HTERT RPE-1 (cell line): Measurements from ENCODE around the gene LPP.

Experiments
- in situ Hi-C: fragments of 300-500 bp; cut with MboI; formaldehyde crosslinking; loops from 4 replicates; pipeline ENCODE4 v1.14.3; 2020; ENCODE audit warnings: low sequenced_read_pairs

Gene LPP

DNA sequence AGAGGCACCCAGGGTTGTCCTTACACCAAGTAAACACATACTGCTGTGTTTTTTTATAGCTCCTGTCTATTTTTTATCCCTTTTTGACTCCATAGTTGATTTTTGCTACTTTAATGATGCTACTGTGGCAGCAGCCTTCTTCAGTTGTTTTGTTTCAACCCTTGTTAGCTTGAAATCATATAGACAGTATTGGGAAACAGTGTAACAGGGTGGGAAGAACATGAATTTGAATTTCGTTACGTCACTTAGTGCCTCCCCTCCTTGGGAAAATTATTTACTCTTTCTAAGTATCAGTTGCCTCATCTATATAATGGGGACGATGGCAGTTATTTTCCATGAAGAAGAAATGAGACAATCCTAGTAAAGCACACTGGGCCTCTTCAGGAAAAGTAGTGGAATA, 608.0 kb downstream of the LPP start:
- in situ Hi-C loops = no loop called here

DNA sequence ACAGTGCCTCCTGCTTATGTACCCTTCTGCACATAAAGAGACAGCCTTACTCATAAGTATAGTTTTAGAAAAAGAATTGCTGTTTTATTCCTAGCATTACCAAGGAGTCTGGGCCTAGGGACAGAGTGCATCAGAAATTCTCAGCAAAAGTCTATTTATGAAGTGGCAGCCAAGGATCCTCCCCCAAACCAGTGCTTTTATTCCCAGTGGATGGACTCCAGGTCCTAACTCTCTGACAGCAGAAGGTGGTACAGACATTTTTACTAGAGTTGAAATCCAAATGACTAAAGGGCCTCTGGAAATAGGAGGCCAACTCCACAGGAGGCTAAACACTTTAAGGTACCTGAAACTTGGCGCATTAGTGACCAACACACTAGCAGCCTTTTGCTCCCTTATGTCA, 610.7 kb downstream of the LPP start:
- in situ Hi-C loops = no loop called here

DNA sequence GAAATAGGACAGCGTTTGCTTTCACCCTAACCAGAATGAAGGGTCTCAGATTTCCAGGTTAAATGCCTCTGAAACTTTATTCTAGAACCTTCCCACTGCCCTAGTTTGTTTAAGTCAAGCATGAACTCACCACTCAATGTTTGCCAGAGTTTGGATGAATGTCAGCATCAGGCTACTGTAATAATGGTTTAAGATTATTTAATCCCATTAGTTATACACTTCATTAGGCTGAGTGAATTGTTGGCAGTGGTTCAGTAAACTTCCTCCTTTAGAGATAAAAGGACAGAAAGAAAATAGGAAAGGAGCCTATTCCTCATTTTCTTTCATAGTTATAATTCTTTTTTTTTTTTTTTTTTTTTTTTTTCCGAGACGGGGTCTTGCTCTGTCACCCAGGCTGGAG, 615.9 kb downstream of the LPP start:
- in situ Hi-C loops = no loop called here

DNA sequence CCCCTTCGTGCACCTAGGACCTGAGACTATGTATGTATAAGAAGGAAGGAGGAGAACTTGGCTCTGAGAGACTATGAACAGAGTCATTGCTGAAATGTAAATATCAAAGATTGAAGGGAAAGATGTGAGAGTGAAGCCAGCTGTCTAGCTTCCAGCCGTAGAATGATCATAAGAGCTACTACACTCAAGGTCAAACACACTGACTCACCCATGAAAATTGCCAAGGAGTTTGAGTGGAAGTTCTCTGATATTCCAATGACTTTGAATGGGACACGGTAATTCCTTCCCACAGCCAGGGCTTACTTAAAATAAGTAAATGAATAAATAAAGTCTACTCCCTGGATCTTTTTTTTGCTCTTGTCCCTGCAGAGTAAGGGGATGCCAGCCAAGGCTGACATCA, 618.9 kb downstream of the LPP start:
- in situ Hi-C loops = no loop called here

DNA sequence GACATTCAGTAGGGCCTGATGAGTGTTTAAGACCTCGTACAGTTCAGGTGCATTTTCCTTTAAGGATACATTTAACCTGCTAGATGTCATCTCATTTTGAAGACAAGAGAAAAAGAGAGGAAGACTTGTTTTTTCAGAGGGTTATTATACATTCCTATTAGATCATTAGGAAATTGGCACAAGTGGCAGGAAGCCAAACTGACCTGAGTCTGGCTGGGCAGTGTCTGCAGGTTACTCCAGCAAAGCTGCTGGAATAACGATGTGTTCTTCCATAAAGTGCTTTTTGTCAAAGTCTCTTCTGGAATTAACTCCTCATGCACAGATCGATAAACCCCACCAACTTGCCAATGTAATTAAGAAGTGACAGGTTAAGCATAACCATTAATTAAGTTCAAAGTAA, 621.5 kb downstream of the LPP start:
- in situ Hi-C loops = no loop called here

DNA sequence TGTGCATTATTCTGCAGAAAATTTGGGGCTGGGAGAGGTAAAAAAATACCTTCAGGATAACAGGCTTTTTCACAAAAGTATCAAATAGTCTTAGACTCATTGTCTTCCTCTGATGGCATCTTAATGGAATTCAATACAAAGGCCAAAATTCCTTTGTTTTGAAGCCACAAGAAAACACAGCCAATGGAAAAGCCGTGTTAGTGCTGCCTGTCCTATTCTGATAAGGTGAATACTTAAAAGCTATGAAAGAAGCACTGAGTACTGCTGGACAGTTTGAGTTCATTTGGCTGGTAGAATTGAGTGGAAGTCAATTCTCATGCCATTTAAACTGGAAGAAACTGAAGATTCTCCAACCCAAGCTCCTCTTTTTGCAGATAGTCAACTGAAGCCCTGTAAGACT, 622.5 kb downstream of the LPP start:
- in situ Hi-C loops = no loop called here

DNA sequence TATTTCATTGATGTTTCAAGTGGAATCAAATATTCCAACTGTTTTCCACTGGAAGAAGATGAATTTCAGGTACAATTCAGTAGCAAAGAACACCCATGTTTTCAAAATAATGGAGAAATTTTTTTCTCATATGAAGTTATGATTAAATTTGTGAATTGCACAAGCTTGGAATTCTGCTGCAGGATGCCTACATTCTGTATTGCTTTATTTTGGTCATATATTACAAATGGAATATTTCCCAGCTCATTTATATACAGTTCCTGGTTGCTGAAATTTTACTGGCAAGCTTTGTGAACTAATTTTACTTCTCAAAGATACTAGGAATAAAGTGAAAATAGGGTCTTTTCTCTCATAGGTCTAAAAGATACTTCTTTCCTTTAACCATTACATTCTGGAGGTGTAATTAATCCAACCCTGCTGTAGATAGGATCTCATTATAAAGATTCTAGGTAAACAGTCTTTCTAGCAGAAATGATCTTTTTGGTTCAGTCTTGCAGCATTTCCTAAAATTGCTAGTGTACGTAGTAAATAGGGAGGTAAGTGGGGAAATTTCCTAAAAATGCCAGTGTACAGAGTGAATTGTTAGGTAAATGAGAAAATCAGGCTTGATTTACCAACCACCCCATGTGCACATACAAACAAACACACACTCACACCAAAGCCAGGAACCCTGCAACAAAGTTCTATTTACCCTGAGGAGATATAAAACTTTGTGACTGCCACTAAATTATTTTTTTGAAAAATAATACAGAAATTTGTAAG, 624.3 kb downstream of the LPP start:
- in situ Hi-C loops = no loop called here

DNA sequence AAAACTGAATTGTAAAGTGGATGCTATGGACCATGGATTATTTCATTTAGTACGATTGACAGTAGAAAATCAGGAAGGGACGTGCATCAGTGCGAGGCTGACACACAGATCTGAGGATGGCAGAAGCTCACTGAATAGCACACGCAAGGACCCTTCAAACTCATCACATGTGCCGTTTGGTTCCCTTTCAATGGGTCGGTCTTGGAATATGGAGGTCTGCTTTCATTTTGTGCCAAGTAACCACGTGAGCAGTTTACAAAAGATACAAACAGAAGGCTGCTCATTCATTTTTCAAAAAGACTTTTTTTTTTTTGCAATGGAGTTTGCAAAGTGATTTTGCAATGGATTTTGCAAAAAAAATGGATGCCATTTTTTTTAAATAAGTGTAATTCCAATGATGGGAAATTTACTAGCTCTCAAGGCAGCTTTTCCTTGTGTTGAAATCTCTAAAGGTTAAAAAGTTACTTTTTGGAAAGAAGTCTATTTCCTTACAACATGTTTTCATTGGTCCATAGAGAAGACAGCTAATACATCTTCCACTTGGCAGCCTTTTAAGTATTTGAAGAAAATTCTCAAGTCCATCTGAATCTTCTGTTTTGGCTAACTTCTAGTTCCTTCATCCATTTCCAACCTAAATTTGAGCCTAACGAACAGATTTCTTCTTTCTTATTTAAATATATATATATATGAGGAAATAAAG, 625.5 kb downstream of the LPP start:
- in situ Hi-C loops = no loop called here

DNA sequence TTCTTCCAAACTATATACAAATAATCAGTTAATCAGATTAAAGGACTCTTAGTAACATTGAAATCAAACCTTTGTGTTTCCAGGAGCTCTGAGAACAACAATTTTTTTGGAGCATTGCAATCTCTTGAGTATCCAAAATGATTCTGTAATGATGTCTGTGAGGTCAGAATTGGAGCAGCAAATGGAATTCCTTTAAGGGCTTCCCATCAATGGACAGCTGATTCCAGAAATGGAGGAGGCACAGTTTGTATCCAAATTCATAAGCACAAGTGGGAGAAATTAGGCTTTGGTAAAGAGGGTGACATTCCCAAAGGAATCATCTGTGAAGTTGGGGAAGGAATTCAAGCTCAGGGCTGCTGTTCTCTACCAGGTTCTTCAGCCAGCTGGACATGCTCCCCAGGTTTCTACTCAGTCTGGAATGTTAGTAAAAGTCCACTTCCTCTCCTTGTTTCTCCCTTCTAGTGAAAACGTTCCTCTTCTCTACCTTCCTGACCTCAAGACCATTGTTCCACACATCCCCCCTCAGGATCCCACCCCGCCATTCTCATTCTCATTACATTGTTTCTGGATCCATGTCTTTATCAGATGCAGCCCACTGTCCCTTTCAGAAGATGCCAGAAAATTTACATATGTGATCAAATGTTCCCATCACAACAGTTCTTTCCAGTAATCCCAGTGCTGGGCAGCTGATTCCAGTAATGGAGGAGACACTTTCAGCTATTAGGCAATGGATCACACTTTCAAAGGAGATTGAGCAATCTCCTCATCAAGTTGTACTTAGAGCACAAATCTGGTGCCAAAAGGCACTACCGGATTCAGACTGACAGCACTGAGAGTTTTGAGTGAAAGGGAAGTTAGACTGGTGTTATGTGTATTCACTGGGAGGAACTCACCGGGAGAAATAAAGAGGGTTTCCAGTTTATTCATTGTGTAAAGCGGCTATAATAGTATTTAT, 626.5 kb downstream of the LPP start:
- in situ Hi-C loops = no loop called here

DNA sequence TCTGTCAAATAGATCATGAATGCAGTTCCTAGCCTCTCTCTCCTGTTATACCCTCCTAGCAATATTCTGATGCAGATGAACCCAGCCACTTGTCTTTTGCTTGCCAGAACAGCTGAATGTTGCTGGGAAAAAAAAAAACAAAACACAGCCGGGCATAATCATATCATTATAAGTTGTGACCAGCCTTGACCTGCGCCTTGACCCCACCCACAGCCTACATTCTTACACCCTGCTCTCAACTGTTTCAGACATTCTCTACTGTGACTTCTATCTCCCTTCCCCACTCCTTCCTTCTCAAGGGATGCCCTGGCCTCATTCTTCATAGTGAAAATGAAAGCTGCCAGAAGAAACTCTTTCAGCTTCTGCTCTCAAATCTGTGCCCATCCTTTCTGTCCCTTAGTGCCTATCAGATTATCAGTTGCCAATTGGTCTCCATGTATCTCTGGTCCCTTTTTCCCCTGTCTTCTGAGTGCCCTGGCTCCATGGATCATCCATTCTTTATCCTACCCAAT, 628.7 kb downstream of the LPP start:
- in situ Hi-C loops = no loop called here

DNA sequence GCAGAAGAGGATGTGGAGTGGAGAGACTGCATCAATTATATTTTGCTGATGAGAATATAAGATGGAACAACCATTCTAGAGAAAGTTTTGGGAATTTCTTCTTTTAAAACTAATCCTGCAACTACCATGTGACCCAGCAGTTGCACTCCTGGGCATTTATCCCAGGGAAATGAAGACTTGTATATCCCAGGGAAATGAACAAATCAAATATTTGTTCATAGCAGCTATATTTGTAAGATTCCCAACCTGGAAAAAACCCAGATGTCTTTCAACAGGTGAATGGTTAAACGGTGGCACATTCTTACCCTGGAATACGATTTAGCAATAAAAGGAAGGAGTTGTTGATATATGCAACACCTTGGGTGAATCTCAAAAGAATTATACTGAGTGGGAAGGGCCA, 632.5 kb downstream of the LPP start:
- in situ Hi-C loops = no loop called here

DNA sequence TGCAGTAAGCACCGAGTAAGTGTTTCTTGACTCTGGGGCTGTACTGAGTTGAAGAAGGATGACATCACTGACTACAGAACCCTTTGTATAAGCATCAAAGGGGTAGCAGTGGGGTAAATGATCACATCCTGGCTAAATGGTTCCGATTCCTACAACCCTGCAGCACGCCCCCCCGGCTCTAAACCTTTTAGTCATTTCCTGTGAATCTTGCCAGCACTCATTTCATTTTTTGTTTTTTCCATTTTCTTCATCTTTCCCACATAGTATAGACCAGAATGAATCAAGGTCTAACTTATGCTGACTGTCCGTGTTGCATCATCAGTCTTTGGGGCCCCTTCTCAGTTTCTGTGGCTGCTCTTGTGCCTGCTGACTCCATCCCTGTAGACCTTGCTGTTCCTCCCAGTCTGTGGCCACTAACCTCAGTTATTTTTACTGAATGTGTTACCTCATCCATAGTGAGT, 634.7 kb downstream of the LPP start:
- in situ Hi-C loops = no loop called here

DNA sequence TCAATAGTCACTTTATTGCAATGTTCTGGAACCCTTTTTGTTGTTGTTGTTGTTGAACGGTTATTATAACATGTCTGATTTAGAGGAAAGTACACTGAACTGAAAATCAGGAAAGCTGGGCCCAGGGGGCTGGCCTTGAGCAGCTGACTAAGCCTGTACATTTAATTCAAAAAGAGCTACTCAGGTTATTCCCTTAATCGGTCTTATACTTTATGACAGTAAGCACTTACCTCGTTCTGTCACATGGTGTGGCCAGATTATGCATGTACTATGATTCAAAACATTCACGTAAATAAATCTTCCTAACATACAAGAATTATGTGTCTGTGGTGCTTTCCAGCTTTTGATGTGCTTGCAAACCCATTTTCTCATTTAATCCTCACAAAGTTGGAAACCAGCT, 635.3 kb downstream of the LPP start:
- in situ Hi-C loops = no loop called here

DNA sequence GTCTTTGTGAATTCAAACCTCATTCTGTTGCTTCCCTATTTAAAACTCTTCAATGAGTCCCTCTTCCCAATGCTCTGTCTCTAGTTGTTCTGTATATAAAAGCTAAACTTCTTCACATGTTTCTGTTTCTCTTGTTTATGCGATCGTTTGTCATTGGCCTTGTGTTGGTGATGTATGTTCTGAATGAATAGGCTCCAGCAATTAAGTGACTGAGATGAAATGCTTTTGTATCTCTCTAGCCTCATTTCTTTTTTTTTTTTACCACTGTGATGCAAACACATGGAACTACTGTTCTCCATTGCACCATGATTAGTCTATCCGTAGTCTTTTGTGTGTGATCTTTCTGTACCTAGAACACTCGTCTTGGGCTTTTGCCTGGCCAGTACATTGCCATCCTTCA, 637.4 kb downstream of the LPP start:
- in situ Hi-C loops = no loop called here

DNA sequence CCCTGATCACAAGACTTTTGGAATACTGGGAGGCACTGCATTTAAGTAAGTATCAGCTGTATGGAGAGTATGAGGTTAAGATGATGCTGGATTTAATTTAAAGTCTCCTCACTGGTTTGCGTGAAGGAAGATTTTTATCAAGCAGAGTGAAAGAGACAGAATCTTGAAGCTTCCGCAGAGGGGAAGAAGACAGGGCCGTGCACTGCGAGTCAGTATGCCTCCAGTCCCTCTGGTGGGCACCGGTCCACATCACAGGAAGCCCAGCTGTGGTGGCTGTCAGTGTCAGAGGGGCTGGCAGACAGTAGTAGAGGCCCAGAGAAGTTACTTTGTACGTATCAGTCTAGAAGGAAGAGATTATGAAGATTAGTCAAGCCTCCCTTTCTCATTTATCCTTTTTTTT, 638.8 kb downstream of the LPP start:
- in situ Hi-C loops = no loop called here

DNA sequence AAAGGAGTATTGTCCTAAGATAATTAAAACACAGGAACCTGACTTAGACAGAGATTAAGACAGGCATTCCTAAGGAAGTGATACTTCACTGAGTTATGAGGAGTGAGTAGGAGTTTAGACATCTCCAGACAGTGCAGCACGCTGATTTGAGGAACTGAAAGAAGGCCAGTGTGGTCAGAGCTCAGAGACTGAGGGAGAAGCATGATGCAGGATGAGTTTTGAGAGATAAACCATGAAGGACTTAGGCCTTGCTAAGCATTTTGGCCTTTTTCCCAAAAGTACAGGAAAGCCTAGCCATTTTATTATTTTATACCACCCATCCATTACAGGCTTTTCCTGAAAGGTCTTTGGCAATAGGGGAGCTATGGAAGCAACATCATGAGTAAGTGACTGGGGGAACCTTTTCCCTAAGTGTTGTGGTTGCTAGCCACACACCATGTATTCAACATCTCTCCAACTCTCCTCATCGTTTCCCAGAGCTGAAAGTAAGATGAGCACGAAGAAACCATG, 642.2 kb downstream of the LPP start:
- in situ Hi-C loops = no loop called here

DNA sequence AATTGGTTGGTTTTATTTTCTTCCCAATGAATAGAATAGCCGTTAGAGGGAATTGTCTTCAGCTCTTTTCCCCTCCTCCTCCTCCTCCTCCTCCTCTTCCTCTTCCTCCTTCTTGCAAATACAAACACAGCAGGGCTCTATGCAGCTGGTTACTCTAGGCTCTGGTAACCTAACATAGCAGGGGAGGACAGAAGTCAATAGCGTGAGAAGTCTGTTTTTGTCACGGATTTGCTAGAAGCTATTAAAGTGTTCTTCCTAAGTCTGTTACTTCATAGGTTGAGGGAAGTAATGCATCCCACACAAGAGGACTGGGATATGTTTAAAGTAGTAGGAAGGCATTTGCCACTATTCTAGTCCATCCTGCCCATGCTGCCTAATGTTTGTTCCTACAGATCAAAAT, 643.1 kb downstream of the LPP start:
- in situ Hi-C loops = no loop called here

DNA sequence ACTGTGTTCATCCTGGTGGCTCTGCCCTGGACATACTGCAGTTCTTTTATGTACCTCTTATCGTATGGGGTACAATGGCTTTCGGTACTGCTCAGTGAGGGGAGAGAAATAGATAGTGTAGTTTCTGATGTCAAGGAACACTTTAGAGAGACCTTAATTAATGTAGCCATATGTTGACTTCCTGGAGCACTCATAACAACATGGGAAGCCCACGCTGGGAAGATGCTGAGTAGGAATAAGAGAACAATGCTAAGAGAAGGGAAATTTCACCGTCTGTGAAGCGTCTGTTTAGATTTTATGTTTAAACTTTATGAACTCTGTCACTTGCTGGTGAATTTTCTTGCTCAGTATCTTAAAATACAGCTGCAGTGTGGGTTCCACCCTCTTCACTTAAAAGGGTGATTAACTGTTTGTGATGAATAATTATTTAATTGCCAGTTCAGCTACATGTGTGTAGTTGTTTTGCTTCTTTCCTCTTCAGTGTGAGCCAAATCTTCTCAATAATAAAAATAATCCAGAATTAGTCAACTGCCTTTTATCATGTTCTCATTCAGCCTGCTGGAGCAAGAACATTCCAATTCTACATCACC, 644.7 kb downstream of the LPP start:
- in situ Hi-C loops = no loop called here

DNA sequence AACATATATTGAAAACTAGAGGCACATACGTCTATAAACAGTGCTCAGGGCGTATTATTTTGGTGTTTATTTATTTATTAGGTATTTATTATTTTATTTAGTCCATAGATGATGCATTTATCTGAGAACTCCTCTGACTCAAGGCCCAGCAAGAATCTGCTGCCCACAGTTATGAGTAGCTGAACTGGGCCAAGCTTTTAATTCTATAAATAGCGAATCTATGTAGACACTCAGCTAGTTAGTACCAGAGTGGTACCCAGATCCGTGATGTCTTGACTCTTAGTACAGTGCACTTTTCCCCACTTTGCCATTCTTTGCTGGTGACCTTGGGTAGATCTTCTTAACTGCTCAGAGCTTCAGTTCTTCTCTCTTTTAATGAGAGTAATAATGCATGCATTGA, 647.4 kb downstream of the LPP start:
- in situ Hi-C loops = no loop called here

DNA sequence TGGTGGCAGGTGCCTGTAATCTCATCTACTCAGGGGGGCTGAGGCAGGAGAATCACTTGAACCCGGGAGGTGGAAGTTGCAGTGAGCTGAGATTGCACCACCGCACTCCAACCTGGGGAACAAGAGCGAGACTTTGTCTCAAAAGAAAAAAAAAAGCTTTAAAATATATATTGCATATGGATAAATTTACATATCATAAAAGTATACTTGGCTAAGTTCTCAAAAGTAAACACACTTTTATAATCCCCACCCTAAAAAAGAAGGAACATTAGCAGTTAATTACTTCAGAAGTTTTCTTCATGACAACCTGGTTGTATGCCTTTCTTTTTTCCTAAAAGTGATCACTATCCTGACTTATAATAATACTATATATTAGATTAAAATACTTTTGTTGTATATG, 648.7 kb downstream of the LPP start:
- in situ Hi-C loops = no loop called here

DNA sequence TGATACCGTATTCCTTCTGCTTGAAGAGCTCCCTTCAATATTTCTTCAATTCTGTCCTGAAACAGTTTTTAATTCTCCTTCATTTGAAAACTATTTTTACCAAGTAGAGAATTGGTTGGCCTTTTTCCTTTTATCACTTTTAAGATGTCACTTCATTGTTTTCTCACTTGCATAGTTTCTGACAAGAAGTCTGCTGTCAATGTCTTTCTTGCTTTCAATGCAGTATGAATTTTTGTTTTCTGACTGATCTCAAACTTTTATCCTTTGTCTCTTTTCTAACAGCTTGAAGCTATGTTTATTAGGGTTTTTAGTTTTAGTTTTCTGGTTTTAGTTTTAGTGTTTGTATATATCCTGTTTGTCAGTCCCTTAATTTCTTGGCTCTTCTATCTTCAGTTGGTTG, 653.0 kb downstream of the LPP start:
- in situ Hi-C loops = no loop called here
